ENCODE results near the gene C20orf173. TPM values are rescaled to one million over a fixed set of nuclear protein-coding genes. Genes with fewer than 3 reads are reported as not detected.

Gene C20orf173
- total RNA-seq, 1 experiment from 2014 or later = not detected

- CTCF ChIA-PET = no interaction called here
- in situ Hi-C loops (cut with HindIII; ENCODE audit: low pct_unique_long_range_greater_than_20kb, low sequenced_read_pairs) = no loop called here
These were observed 49.0 kb upstream of the C20orf173 start for GRCh38 chr20:35578469-35578868.

GRCh38 chr20:35576816-35577215, 47.4 kb upstream of the C20orf173 start:
- in situ Hi-C loops (cut with HindIII; ENCODE audit: low pct_unique_long_range_greater_than_20kb, low sequenced_read_pairs) = no loop called here
- no peak overlapping the region for H3K4me3 ChIP-seq (ENCODE audit: low read depth in 2 of 2, low read length in 2 of 2)
- DNase-seq (ENCODE audit: low read depth, low spot score) (no peak), ATAC-seq (no peak)
- no TSS peak for BruUV-seq (replicated peaks)
- no peaks in the 10 kb centered on the region for H3K27me3 ChIP-seq (ENCODE audit: control insufficient read depth, insufficient read depth, low read length)
- no peaks in the 10 kb centered on the region for H3K9me3 ChIP-seq (ENCODE audit: control insufficient read depth, insufficient read depth, low read depth, low read length)
- H3K27ac ChIP-seq (ENCODE audit: low read length) = no peak overlapping the region
- no peaks in the 10 kb centered on the region for H3K36me3 ChIP-seq (ENCODE audit: control insufficient read depth, insufficient read depth, low read length)
- no peaks in the 10 kb centered on the region for H3K4me1 ChIP-seq (ENCODE audit: control insufficient read depth, insufficient read depth, low read length)
- TF ChIP-seq REST (IDR thresholded peaks at IDR 0.05; ENCODE audit: insufficient read depth in 1 of 2, low read depth in 2 of 2, low read length in 1 of 2) (no peak), CTCF (IDR thresholded peaks at IDR 0.05) (no peak), POLR2AphosphoS5 (IDR thresholded peaks at IDR 0.05; ENCODE audit: low read depth, low read length) (no peak), TCF7L2 (IDR thresholded peaks at IDR 0.05; ENCODE audit: low read depth, low read length) (no peak), SIN3A (IDR thresholded peaks at IDR 0.05; ENCODE audit: borderline replicate concordance, insufficient read depth, low read depth, low read length) (no peak)
- intact Hi-C loops (cut with micrococcal nuclease; ENCODE audit: unreplicated experiment) = no loop called here
- CTCF ChIA-PET = no interaction called here
- POLR2A ChIA-PET = interaction anchor here (0.7 kb wide), 1 partner anchor 671 kb away, joined by 3 read pairs; no protein-coding TSS in a partner anchor

More at GRCh38 chr20:35578469-35578868, 49.0 kb upstream of the C20orf173 start:
- Histone ChIP-seq H3K27ac (ENCODE audit: low read length) (no peak overlapping the region), H3K27me3 (ENCODE audit: control insufficient read depth, insufficient read depth, low read length) (no peaks in the 10 kb centered on the region), H3K9me3 (ENCODE audit: control insufficient read depth, insufficient read depth, low read depth, low read length) (no peaks in the 10 kb centered on the region), H3K4me3 (ENCODE audit: low read depth in 2 of 2, low read length in 2 of 2) (no peak overlapping the region), H3K4me1 (ENCODE audit: control insufficient read depth, insufficient read depth, low read length) (no peaks in the 10 kb centered on the region), H3K36me3 (ENCODE audit: control insufficient read depth, insufficient read depth, low read length) (no peaks in the 10 kb centered on the region)
- ATAC-seq (no peak), DNase-seq (ENCODE audit: low read depth, low spot score) (no peak)
- intact Hi-C loops (cut with micrococcal nuclease; ENCODE audit: unreplicated experiment) = no loop called here
- TF ChIP-seq SIN3A (IDR thresholded peaks at IDR 0.05; ENCODE audit: borderline replicate concordance, insufficient read depth, low read depth, low read length) (no peak), TCF7L2 (IDR thresholded peaks at IDR 0.05; ENCODE audit: low read depth, low read length) (no peak), CTCF (IDR thresholded peaks at IDR 0.05) (no peak), POLR2AphosphoS5 (IDR thresholded peaks at IDR 0.05; ENCODE audit: low read depth, low read length) (no peak), REST (IDR thresholded peaks at IDR 0.05; ENCODE audit: insufficient read depth in 1 of 2, low read depth in 2 of 2, low read length in 1 of 2) (no peak)
- no TSS peak for BruUV-seq (replicated peaks)
- POLR2A ChIA-PET = no interaction called here

Measured in Panc1 (cell line).